ENCODE results near the gene POLR2C.

- no peak for TF ChIP-seq POLR2A (IDR thresholded peaks at IDR 0.05; ENCODE audit: low read length)
- TF ChIP-seq GATA1 (IDR thresholded peaks at IDR 0.05; ENCODE audit: low read depth, low read length), result no peak
These were observed 2.0 kb downstream of the POLR2C start for GRCh38 chr16:57464523-57464922.
